Upper lobe of left lung (tissue), 4 donors: Measurements from ENCODE around the gene SLIT1.

Experiments used
- EP300 ChIP-seq, 4 donors: sonication (generic); formaldehyde crosslinking; IDR thresholded peaks; one replicate each; pipeline ENCODE4 v1.5.1; 2017; ENCODE audit warnings: antibody characterized with exemption in 4 of 4, control low read depth in 2 of 4
- POLR2A ChIP-seq, 4 donors: fragments of 450-650 bp; IDR thresholded peaks; one replicate each; pipeline ENCODE4 v1.5.1; 2016 to 2017; ENCODE audit warnings: antibody characterized with exemption in 4 of 4, mild to moderate bottlenecking in 2 of 4
- POLR2AphosphoS5 ChIP-seq, 2 donors: sonication (generic); formaldehyde crosslinking; IDR thresholded peaks; one replicate each; pipeline ENCODE4 v1.5.1; 2017; ENCODE audit warnings: antibody characterized with exemption in 2 of 2
- TF ChIP-seq, protein P1 (sequence below), 6 experiments: fragments of 450-650 bp in 4 of 6; fragments of 200-600 bp in 2 of 6; sonication (generic) in 2 of 6; IDR thresholded peaks; one replicate each; pipeline ENCODE4 v1.5.1; 2016 to 2019; ENCODE audit warnings: antibody characterized with exemption in 6 of 6

DNA sequence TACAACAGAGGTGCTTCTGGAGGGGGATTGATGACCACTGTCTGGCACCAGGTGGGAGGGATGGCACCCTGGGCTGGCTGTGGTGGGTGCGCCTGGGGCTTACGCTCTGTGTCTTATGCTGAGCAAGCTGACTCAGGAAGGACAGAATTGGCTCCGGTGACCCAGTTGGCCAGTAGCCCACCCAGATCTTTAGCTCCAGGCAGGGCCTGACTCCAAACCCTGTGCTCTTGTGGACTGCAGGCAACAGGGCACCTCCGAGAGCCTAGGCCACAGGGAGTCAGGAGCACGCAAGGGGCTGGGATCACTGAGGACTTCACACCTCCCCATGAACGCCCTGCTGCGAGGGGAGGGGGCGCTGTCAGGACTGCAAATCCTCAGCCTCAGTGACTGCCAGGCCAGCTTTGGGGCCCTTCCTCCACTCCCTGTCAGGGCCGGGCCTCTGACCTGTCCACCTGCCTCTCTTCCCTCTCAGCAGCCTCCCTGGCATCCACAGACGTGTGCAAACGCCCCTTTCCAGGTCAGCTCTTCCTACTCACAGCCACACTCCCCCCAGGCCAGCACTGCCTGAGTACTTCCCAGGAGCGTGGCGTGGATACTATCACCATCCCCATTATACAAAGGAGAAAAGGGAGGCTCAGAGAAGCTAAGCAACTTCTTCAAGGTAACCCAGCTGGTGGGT lies 118.7 kb downstream of the SLIT1 start:
- TF ChIP-seq, protein P1, sequence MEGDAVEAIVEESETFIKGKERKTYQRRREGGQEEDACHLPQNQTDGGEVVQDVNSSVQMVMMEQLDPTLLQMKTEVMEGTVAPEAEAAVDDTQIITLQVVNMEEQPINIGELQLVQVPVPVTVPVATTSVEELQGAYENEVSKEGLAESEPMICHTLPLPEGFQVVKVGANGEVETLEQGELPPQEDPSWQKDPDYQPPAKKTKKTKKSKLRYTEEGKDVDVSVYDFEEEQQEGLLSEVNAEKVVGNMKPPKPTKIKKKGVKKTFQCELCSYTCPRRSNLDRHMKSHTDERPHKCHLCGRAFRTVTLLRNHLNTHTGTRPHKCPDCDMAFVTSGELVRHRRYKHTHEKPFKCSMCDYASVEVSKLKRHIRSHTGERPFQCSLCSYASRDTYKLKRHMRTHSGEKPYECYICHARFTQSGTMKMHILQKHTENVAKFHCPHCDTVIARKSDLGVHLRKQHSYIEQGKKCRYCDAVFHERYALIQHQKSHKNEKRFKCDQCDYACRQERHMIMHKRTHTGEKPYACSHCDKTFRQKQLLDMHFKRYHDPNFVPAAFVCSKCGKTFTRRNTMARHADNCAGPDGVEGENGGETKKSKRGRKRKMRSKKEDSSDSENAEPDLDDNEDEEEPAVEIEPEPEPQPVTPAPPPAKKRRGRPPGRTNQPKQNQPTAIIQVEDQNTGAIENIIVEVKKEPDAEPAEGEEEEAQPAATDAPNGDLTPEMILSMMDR (IDR thresholded peaks at IDR 0.05) = no peak
- TF ChIP-seq POLR2AphosphoS5 (IDR thresholded peaks at IDR 0.05) = no peak
- no peak for TF ChIP-seq POLR2A (IDR thresholded peaks at IDR 0.05)
- TF ChIP-seq EP300 (IDR thresholded peaks at IDR 0.05) = no peak
